Fibroblast of the aortic adventitia (primary cell): Measurements from ENCODE around the gene CLDN24. TPM values are rescaled to one million over a fixed set of nuclear protein-coding genes. Genes with fewer than 3 reads are reported as not detected.
"Not testable (repeated sequence)": the region's sequence is repeated elsewhere in the genome, so short reads cannot be mapped to it uniquely, and the experiment has no call there.

Experiments
- DNase-seq: peaks from one replicate; pipeline ENCODE4 v3.0.0-alpha.2; 2010; ENCODE audit warnings: low read depth
- H3K4me3 ChIP-seq: 2 replicates; pipeline ENCODE4 v1.5.1; 2011; ENCODE audit warnings: low read depth, mild to moderate bottlenecking, control low read depth, low read length, moderate library complexity
- CTCF ChIP-seq: IDR thresholded peaks from 2 replicates; pipeline ENCODE4 v1.5.1; 2011; ENCODE audit warnings: mild to moderate bottlenecking, low read length, control low read depth, inconsistent platforms; ENCODE audit not compliant: insufficient read depth
- total RNA-seq: library from RNA; depleted of rRNA; stranded (reverse); fragments of >200 nt; gene quantifications from 2 replicates; pipeline ENCODE4 v1.2.3, GENCODE V29; 2012; ENCODE audit warnings: low replicate concordance

CLDN24 gene
- total RNA-seq, 1 donor: not detected

- no peak for DNase-seq
- TF ChIP-seq CTCF: no peak
- no peak overlapping the region for H3K4me3 ChIP-seq
Measured at GRCh38 chr4:183324619-183325018, 2.4 kb upstream of the CLDN24 start.

GRCh38 chr4:183324056-183324455 is 1.8 kb upstream of the CLDN24 start:
- not testable (repeated sequence) for DNase-seq, H3K4me3 ChIP-seq

- DNase-seq: no peak
- H3K4me3 ChIP-seq: no peak overlapping the region
- no peak for TF ChIP-seq CTCF
Measured at GRCh38 chr4:183323295-183323694, 1.1 kb upstream of the CLDN24 start.

- no peak for TF ChIP-seq CTCF
- H3K4me3 ChIP-seq: no peak overlapping the region
- no peak for DNase-seq
Measured at GRCh38 chr4:183321516-183321915, 710 bp downstream of the CLDN24 start.

GRCh38 chr4:183321079-183321478 is 1.1 kb downstream of the CLDN24 start:
- TF ChIP-seq CTCF: no peak
- DNase-seq: no peak
- H3K4me3 ChIP-seq: no peak overlapping the region

GRCh38 chr4:183320211-183321059 is 1.8 kb downstream of the CLDN24 start, which contains the start of gene CLDN22:
Gene CLDN22, minus strand, starts transcription at chr4:183320276. Its CDS starts 58 bp downstream, at chr4:183320218.
- DNase-seq: no peak
- no peak for TF ChIP-seq CTCF
- no peak within 1 kb of the TSS for H3K4me3 ChIP-seq

GRCh38 chr4:183318656-183319055 is 3.6 kb downstream of the CLDN24 start:
- DNase-seq: no peak
- TF ChIP-seq CTCF: no peak
- H3K4me3 ChIP-seq: no peak overlapping the region
